ENCODE measurements around the gene ZSCAN23. TPM values are rescaled to one million over a fixed set of nuclear protein-coding genes. Genes with fewer than 3 reads are reported as not detected.
"Not testable (repeated sequence)": the region's sequence is repeated elsewhere in the genome, so short reads cannot be mapped to it uniquely, and the experiment has no call there.

ZSCAN23 gene
- total RNA-seq = 0.43 and 0.86 TPM in 2 replicates

DNA sequence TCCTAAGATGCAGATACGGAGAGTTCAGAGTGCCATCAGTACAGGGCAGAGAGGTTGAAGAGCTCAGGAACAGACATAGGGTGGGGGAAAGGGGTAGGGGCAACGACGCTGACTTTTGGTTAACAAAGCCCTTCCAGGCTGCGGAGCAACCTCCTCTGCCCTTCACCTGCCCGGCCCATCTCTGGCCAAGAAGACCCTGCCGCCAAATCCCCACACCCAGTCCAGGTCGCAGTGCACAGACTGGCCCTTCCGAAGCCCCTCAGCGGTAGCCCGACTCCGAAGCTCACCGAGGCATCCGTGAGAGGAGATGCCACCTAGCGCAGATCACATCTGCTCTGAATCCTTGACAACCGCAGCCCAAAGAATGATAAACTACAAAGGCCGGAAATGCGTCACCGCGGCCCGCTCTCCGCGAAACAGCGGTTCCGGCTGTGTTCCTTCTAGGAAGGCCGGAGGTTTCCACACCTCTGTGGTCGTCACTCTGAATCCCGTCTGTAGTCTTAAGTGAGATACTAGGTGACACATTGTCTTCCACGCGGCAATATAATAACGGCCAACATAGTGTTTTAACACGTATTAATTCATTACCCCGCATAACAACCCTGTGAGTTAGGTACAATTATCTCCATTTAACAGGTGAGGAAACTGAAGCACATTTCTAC, at the start of gene ZSCAN23:
Gene ZSCAN23 (minus strand): TSS at position 380 of the 662 bp plus-strand sequence. CDS start 7,225 bp downstream, outside the sequence.
- intact Hi-C loops (cut with micrococcal nuclease) = loop anchor here (1.0 kb wide), 1 partner anchor 44 kb away; the partner anchor contains the start of gene ZSCAN12

- intact Hi-C loops (cut with micrococcal nuclease) = no loop called here
These were observed 48.7 kb upstream of the ZSCAN23 start for GRCh38 chr6:28491984-28492317.

- intact Hi-C loops (cut with micrococcal nuclease) = no loop called here
These were observed 47.1 kb upstream of the ZSCAN23 start for GRCh38 chr6:28490205-28490890.

DNA sequence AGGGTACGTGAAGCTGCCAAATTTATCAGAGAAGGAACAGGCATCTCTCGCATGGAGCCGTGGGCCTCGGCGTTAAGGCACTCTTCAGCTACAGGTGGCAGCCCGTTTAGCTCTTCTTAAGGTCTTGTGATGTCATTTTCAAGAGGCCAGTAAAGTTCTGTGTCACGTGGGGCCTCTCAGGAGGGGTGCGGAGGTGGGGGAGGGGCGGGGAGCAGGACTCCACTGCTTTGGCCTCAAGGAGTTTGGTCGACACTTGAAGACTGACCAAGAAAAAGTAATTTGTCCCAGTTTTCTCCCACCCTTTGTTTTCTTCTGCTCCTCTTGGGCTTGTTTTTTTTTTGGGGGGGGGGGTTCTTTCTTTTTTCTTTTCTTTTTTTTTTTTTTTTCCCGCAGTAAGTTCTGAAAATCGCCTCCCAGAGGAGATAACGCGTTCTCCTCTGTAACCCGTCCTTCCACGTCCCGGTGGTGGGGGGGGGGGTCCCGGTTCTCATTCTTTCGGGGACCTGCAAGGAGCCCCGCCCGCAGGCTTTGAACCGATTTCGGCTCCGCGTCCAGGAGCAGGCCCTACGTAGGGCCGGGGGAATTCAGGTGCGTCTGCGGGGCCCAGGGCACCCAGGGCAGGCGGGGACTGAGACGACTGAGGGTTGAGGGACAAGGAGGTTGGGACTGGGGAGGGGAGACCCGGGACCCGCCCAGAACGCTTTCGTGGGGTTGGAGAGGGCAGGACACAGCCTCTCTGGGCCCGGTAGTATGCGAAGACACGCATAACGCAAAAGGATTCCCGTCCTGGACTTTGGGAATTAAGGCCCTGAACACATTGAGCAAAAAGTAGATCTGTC, 46.3 kb upstream of the ZSCAN23 start:
- intact Hi-C loops (cut with micrococcal nuclease) = loop anchor here (5.0 kb wide), 1 partner anchor 53 kb away; no protein-coding TSS in a partner anchor

DNA sequence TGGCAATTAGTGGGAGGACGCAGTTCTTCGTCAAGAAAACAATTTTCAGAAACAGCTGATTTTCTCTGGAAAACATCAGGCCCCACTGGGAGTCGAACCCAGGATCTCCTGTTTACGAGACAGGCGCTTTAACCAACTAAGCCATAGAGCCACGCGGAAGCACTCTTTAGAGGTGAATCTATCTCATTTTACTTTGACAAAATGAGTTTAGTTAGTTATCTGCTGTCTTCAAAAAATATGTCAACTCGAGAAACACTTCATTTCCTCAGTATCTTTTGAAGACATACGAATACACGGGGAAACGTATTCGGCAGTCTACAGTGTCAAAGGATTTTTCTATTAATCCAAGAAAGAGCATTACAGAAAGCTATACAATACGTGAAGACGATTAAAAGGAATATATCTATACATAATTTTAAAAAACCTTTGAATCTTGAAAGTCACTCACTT, 45.6 kb upstream of the ZSCAN23 start:
- intact Hi-C loops (cut with micrococcal nuclease) = loop anchor here (5.0 kb wide), 1 partner anchor 53 kb away; no protein-coding TSS in a partner anchor

- intact Hi-C loops (cut with micrococcal nuclease) = loop anchor here (5.0 kb wide), 1 partner anchor 55 kb away; no protein-coding TSS in a partner anchor
These were observed 43.9 kb upstream of the ZSCAN23 start for GRCh38 chr6:28486988-28487742.

GRCh38 chr6:28486533-28486932, 43.2 kb upstream of the ZSCAN23 start:
- intact Hi-C loops (cut with micrococcal nuclease) = loop anchor here (5.0 kb wide), 1 partner anchor 56 kb away; no protein-coding TSS in a partner anchor

DNA sequence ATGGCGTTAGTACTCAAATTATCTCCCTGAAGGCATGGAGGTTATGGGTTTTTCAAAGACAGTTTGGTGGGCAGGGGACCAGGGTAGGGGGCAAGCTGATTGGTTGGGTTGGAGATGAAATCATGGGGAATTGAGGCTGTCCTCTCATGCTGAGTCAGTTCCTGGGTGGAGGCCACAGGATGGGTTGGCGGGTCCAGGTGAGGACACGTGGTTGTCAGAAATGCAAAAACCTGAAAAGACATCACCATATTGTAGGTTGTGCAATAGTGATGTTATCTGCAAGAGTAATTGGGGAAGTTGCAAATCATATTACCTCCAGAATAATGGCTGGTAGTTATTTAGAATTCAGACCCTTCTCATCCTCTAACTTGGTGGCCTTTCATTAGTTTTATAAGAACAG, 42.2 kb upstream of the ZSCAN23 start:
- intact Hi-C loops (cut with micrococcal nuclease) = loop anchor here (5.0 kb wide), 1 partner anchor 57 kb away; no protein-coding TSS in a partner anchor

DNA sequence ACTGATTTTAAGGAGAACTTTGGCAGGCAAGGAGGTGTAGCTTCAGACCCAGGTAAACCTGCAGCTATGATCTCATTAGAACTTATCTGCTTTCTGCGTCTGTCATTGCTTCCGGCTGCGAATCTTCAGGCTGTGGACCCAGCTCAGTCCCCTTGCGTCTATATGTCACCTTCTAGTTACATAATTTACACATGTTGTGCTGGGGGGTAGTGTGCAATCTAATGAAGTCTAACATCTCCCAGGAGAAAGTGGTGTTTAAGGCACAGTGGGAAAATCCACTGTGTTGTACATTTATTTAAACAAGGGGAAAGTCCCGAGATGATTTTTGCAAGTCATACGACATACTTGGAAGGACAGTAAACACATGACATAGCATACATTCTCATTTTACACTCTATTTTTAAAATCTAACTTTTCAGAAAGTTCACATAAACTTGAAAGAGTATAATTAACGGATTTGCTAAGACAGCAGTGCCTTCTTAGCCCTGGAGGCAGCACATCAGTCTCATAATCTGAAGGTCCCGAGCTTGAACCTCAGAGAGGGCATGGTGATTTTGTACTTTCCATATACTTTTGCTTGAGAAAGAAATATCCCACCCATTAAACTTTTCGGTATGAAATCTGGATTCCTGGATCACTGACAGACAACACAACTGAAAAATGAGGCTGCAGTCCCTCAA, 37.1 kb upstream of the ZSCAN23 start:
- intact Hi-C loops (cut with micrococcal nuclease) = no loop called here

GRCh38 chr6:28478518-28478917, 35.2 kb upstream of the ZSCAN23 start:
- intact Hi-C loops (cut with micrococcal nuclease) = no loop called here

- intact Hi-C loops (cut with micrococcal nuclease) = no loop called here
These were observed 31.3 kb upstream of the ZSCAN23 start for GRCh38 chr6:28474441-28475219.

- intact Hi-C loops (cut with micrococcal nuclease) = not testable (repeated sequence)
These were observed 26.0 kb upstream of the ZSCAN23 start for GRCh38 chr6:28469153-28469745.

DNA sequence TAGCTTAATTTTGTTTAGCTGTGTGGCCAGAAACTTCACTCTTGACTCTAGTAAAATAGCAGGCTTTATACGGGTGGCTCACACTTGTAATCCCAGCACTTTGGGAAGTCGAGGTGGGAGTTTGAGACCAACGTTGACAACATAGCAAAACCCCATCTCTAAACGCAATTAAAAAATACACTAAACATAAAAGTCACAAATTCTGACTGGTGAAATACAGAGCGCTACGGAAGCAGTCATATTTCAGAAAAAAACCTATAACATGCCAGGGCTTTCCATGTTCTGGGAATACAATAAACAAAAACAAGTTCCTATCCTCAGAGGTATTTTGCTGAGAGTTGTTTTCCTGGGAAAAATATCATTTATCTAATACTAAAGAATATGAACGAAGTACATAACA, 24.8 kb upstream of the ZSCAN23 start:
- intact Hi-C loops (cut with micrococcal nuclease) = no loop called here

DNA sequence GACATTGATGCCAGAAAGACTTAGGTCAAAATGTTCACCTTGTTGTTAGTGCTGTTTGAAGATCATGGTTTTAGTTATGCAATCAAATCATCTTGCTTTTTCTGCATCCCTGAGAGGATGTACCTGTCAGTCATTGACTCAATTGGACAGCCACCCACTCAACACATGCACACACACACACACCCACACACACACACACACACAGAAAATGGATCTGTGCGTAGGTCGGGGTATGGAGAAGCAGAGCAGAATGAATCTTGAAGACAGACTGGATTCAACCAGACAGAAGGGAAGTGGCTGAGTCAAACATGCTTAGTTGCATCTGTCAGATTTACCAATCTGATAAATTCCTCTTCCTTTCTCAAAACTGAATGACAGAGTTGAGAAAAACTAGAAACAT, 19.1 kb upstream of the ZSCAN23 start:
- intact Hi-C loops (cut with micrococcal nuclease) = no loop called here

GRCh38 chr6:28458568-28458967, 15.3 kb upstream of the ZSCAN23 start:
- intact Hi-C loops (cut with micrococcal nuclease) = no loop called here

DNA sequence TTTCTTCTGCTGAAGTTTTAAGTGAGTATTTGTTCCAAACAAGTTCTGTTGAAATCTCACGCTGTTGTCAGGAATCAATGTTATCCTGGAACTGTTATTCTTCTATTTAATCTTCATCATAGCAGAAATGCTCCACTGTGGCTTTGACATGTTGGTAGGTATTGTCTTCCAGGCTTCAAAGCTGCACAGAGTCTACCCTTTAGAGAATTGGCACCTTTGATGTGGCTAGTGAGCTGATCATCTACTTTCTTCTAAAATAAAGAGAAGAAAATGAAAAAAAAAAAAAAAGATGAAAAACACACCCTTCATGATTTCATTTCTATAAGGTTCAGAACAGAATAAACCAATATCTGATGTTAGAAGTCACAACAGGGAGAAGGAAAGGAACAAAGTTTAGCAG, 5.8 kb upstream of the ZSCAN23 start:
- intact Hi-C loops (cut with micrococcal nuclease) = no loop called here

- intact Hi-C loops (cut with micrococcal nuclease) = not testable (repeated sequence)
These were observed 4.2 kb upstream of the ZSCAN23 start for GRCh38 chr6:28447512-28447906.

GRCh38 chr6:28446818-28447511, 3.7 kb upstream of the ZSCAN23 start:
- intact Hi-C loops (cut with micrococcal nuclease) = no loop called here

DNA sequence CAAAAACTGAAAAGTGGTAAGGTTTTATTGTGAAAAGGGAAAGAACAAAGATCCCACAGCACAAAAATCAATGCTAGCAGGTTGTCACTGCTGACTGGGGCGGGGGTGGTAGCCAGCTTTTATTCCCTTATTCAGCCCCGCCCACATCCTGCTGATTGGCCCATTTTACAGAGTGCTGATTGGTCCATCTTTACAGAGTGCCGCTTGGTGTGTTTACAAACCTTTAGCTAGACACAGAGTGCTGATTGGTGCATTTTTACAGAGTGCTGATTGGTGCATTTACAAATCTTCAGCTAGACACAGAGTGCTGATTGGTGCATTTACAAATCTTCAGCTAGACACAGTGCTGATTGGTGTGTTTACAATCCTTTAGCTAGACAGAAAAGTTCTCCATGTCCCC, 1.5 kb upstream of the ZSCAN23 start:
- intact Hi-C loops (cut with micrococcal nuclease) = not testable (repeated sequence)
